HG02981 (cell line): ENCODE measurements around the gene HRH2.

Experiments used
- ATAC-seq: cut with Tn5 transposase; IDR thresholded peaks from one replicate; pipeline ENCODE4 v1.9.1; 2021; ENCODE audit warnings: mild to moderate bottlenecking, moderate library complexity; ENCODE audit not compliant: unreplicated experiment

HRH2 gene

GRCh38 chr5:175690586-175690985 lies 32.7 kb downstream of the HRH2 start:
- no peak for ATAC-seq

GRCh38 chr5:175691761-175692160 lies 33.9 kb downstream of the HRH2 start:
- no peak for ATAC-seq

GRCh38 chr5:175692235-175692995 lies 34.5 kb downstream of the HRH2 start:
- ATAC-seq = no peak

GRCh38 chr5:175692996-175693710 lies 35.3 kb downstream of the HRH2 start:
- no peak for ATAC-seq

- ATAC-seq = no peak
These were observed 35.9 kb downstream of the HRH2 start for GRCh38 chr5:175693741-175694140.

- no peak for ATAC-seq
These were observed 36.7 kb downstream of the HRH2 start for GRCh38 chr5:175694371-175695160.

- ATAC-seq = no peak
These were observed 37.6 kb downstream of the HRH2 start for GRCh38 chr5:175695161-175696126.

GRCh38 chr5:175696139-175696854 lies 38.4 kb downstream of the HRH2 start:
- ATAC-seq = no peak

- no peak for ATAC-seq
These were observed 39.0 kb downstream of the HRH2 start for GRCh38 chr5:175696855-175697198.

GRCh38 chr5:175697846-175698245 lies 40.0 kb downstream of the HRH2 start:
- no peak for ATAC-seq

GRCh38 chr5:175698401-175699115 lies 40.7 kb downstream of the HRH2 start:
- ATAC-seq = no peak

- no peak for ATAC-seq
These were observed 43.1 kb downstream of the HRH2 start for GRCh38 chr5:175700991-175701390.

GRCh38 chr5:175701797-175702196 lies 43.9 kb downstream of the HRH2 start:
- no peak for ATAC-seq

- ATAC-seq = no peak
These were observed 48.6 kb downstream of the HRH2 start for GRCh38 chr5:175706499-175706898.

- no peak for ATAC-seq
These were observed 50.0 kb downstream of the HRH2 start for GRCh38 chr5:175707751-175708375.

- ATAC-seq = no peak
These were observed 51.5 kb downstream of the HRH2 start for GRCh38 chr5:175709276-175709781.

- ATAC-seq = no peak
These were observed 52.5 kb downstream of the HRH2 start for GRCh38 chr5:175710326-175710725.

GRCh38 chr5:175711031-175711430 lies 53.2 kb downstream of the HRH2 start:
- no peak for ATAC-seq
